Heart left ventricle (tissue), 13 donors: Measurements from ENCODE around the gene IL10RB.

Experiments used
- CTCF ChIP-seq, 12 donors: fragments of 200-600 bp; sonication (generic) in 4 of 12; IDR thresholded peaks; one replicate each; pipeline versions ENCODE4 v1.5.0 to v1.8.0; 2018 to 2022; ENCODE audit warnings: antibody characterized with exemption in 12 of 12, mild to moderate bottlenecking in 5 of 12
- POLR2A ChIP-seq, 2 donors: fragments of 450-650 bp; IDR thresholded peaks; one replicate each; pipeline ENCODE4 v1.6.1; 2017; ENCODE audit warnings: antibody characterized with exemption in 2 of 2, mild to moderate bottlenecking in 2 of 2, moderate library complexity in 2 of 2
- donor health status: ischemic (EF 13 %, LVEDD 7.1; RV severe dilation, severe dysfunction).
- donor health status: DM: no; HTN: yes; CAD: no.
- donor health status: DM: no; HTN: no; CAD: no.
- donor health status: ischemic (EF 25% LVEDD 6.9; RV normal size, moderate dysfunction).
- donor health status: ischemic (EF 25% LVEDD 5.7; RV mildly dilated, moderate dysfunction).
- donor health status: ischemic (EF 35%, LVEDD 5.7; RV mildly dilated, moderate dysfunction).
- donor health status: nonischemic (EF 11% LVEDD 7.7; RV severe dilation, severe dysfunction).
- donor health status: DM: yes; HTN: yes; CAD: no.
- donor health status: PGD.
- donor health status: ischemic (EF 29% LVEDD 5.4; RV normal size, mild dysfunction).
- donor health status: nonischemic (EF 23%, LVEDD 6.1; RV moderate dilation, normal function).

GRCh38 chr21:33300701-33301631 is 34.8 kb downstream of the IL10RB start:
- TF ChIP-seq CTCF (IDR thresholded peaks at IDR 0.05) (no peak), POLR2A (IDR thresholded peaks at IDR 0.05) (no peak)
